Measurements from ENCODE around the gene RWDD3. TPM values are rescaled to one million over a fixed set of nuclear protein-coding genes. Genes with fewer than 3 reads are reported as not detected.

The RWDD3 gene
- total RNA-seq, 4 donors from 2014 or later = 8.8 to 15.2 (median 11.6) TPM

GRCh38 chr1:95278173-95279006 lies 44.4 kb downstream of the RWDD3 start:
- Histone ChIP-seq H3K27me3 (no peaks in the 10 kb centered on the region), H3K4me3 (no peak overlapping the region), H3K9me3 (no peaks in the 10 kb centered on the region), H3K27ac (replicated peaks in 1 of 4) (no peak overlapping the region), H3K36me3 (no peaks in the 10 kb centered on the region), H3K4me1 (no peaks in the 10 kb centered on the region)
- no peak for DNase-seq (ENCODE audit: extremely low spot score)
- intact Hi-C loops (cut with DNase I) = no loop called here
- TF ChIP-seq, protein P1, sequence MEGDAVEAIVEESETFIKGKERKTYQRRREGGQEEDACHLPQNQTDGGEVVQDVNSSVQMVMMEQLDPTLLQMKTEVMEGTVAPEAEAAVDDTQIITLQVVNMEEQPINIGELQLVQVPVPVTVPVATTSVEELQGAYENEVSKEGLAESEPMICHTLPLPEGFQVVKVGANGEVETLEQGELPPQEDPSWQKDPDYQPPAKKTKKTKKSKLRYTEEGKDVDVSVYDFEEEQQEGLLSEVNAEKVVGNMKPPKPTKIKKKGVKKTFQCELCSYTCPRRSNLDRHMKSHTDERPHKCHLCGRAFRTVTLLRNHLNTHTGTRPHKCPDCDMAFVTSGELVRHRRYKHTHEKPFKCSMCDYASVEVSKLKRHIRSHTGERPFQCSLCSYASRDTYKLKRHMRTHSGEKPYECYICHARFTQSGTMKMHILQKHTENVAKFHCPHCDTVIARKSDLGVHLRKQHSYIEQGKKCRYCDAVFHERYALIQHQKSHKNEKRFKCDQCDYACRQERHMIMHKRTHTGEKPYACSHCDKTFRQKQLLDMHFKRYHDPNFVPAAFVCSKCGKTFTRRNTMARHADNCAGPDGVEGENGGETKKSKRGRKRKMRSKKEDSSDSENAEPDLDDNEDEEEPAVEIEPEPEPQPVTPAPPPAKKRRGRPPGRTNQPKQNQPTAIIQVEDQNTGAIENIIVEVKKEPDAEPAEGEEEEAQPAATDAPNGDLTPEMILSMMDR (IDR thresholded peaks at IDR 0.05) = no peak
- TF ChIP-seq EP300 (IDR thresholded peaks at IDR 0.05) = no peak
- no peak for TF ChIP-seq POLR2A (IDR thresholded peaks at IDR 0.05; ENCODE audit: low read depth)
- no peak for TF ChIP-seq POLR2AphosphoS5 (IDR thresholded peaks at IDR 0.05)
- WGBS = 63% methylated on average over 4 of the region's 4 CpGs

DNA sequence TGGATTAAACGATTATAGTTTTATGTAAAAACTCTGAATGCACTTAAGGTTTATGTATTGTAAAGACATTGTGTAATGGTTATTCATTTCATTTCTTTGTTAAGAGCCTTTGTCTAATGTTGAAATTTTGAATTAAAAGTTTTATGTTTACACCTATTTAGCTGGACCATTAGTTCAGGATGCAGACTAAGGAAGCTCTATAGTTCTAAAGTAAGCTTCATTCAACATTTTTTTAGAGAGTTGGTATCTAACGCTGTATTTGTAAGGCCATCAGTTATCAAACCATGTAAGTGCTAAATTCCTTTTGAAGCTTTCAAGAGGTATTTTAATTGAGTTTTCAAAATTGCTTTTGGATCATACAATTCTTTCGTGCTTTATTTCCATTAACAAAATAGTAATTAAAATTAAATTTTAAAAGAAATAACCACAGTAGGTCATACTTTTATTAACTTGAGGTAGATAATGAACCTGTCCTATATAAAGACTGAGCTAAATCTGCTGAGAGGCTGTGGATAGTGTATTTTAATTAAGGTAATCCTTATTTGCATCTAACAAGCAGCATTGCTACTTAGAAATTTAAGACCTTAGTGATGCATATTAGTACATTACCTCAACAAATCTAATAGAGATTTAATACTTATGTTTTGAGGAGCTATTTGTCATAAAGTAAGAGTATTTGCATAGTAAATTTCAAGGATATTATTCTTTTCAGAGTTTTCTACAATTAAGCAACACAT lies 47.9 kb downstream of the RWDD3 start:
- no peak for DNase-seq (ENCODE audit: extremely low spot score)
- TF ChIP-seq POLR2AphosphoS5 (IDR thresholded peaks at IDR 0.05) = no peak
- no peak for TF ChIP-seq EP300 (IDR thresholded peaks at IDR 0.05)
- no peak for TF ChIP-seq POLR2A (IDR thresholded peaks at IDR 0.05; ENCODE audit: low read depth)
- TF ChIP-seq, protein P1 (IDR thresholded peaks at IDR 0.05) = no peak
- H3K27ac ChIP-seq (replicated peaks in 1 of 4) = no peak overlapping the region
- H3K4me1 ChIP-seq = no peaks in the 10 kb centered on the region
- no peak overlapping the region for H3K4me3 ChIP-seq
- intact Hi-C loops (cut with DNase I) = no loop called here
- H3K36me3 ChIP-seq = no peaks in the 10 kb centered on the region
- H3K27me3 ChIP-seq = no peaks in the 10 kb centered on the region
- 91% methylated on average over 3 of the region's 3 CpGs for WGBS
- H3K9me3 ChIP-seq = no peaks in the 10 kb centered on the region

DNA sequence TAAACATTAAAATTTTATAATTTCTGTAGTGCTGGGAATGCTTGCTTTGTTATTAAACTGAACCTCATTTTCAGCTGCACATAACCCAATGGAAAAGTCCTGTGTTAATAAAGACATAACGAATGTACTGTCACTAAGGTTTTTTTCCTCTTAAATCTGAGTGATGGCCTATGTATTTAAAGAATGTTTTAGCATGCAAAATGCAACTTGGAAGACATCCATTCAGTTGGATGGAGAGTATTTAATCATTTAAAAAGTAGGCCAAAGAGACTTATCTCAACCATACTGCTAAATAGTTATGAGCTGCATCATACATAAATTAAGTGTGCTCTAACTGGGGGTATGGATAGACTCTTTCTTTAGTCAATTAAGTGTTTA lies 48.5 kb downstream of the RWDD3 start:
- H3K4me1 ChIP-seq = no peaks in the 10 kb centered on the region
- no peak for TF ChIP-seq POLR2AphosphoS5 (IDR thresholded peaks at IDR 0.05)
- TF ChIP-seq, protein P1 (IDR thresholded peaks at IDR 0.05) = no peak
- no peak for TF ChIP-seq POLR2A (IDR thresholded peaks at IDR 0.05; ENCODE audit: low read depth)
- no peak for TF ChIP-seq EP300 (IDR thresholded peaks at IDR 0.05)
- WGBS = 89% methylated on average over 1 of the region's 1 CpG
- intact Hi-C loops (cut with DNase I) = no loop called here
- no peaks in the 10 kb centered on the region for H3K9me3 ChIP-seq
- no peak overlapping the region for H3K27ac ChIP-seq (replicated peaks in 1 of 4)
- no peaks in the 10 kb centered on the region for H3K27me3 ChIP-seq
- no peaks in the 10 kb centered on the region for H3K36me3 ChIP-seq
- DNase-seq (ENCODE audit: extremely low spot score) = no peak
- H3K4me3 ChIP-seq = no peak overlapping the region

GRCh38 chr1:95284420-95284819 lies 50.4 kb downstream of the RWDD3 start:
- Histone ChIP-seq H3K4me1 (no peaks in the 10 kb centered on the region), H3K27ac (replicated peaks in 1 of 4) (no peak overlapping the region), H3K36me3 (no peaks in the 10 kb centered on the region), H3K9me3 (no peaks in the 10 kb centered on the region), H3K27me3 (no peaks in the 10 kb centered on the region), H3K4me3 (no peak overlapping the region)
- no peak for TF ChIP-seq EP300 (IDR thresholded peaks at IDR 0.05)
- WGBS = 97% methylated on average over 2 of the region's 2 CpGs
- intact Hi-C loops (cut with DNase I) = no loop called here
- DNase-seq (ENCODE audit: extremely low spot score) = no peak

- WGBS = 81% methylated on average over 5 of the region's 5 CpGs
- H3K4me1 ChIP-seq = no peaks in the 10 kb centered on the region
- H3K9me3 ChIP-seq = no peaks in the 10 kb centered on the region
- H3K27ac ChIP-seq (replicated peaks in 1 of 4) = no peak overlapping the region
- H3K36me3 ChIP-seq = no peaks in the 10 kb centered on the region
- H3K4me3 ChIP-seq = no peak overlapping the region
- TF ChIP-seq, protein P1 (IDR thresholded peaks at IDR 0.05) = no peak
- no peak for TF ChIP-seq POLR2AphosphoS5 (IDR thresholded peaks at IDR 0.05)
- TF ChIP-seq EP300 (IDR thresholded peaks at IDR 0.05) = no peak
- TF ChIP-seq POLR2A (IDR thresholded peaks at IDR 0.05; ENCODE audit: low read depth) = no peak
- no peak for DNase-seq (ENCODE audit: extremely low spot score)
- H3K27me3 ChIP-seq = no peaks in the 10 kb centered on the region
- intact Hi-C loops (cut with DNase I) = no loop called here
Measured at GRCh38 chr1:95286479-95286878, 52.5 kb downstream of the RWDD3 start.
